GM10248 (cell line): ENCODE data around the gene P2RY10.
"Not testable (repeated sequence)": the region's sequence is repeated elsewhere in the genome, so short reads cannot be mapped to it uniquely, and the experiment has no call there.

Experiments
- CTCF ChIA-PET: fragments of 300-600 bp; sonication (Branson Sonifier 250); formaldehyde crosslinking; extraction: SDS; loops from one replicate; lab custom pipeline; 2021; ENCODE audit warnings: antibody characterized with exemption; lab: Yijun Ruan, JAX
- POLR2A ChIA-PET: fragments of 350-650 bp; sonication (Branson Sonifier 250); formaldehyde crosslinking; extraction: SDS; loops from one replicate; lab custom pipeline; 2020; ENCODE audit warnings: antibody characterized with exemption; lab: Yijun Ruan, JAX
- DNase-seq: peaks from one replicate; pipeline ENCODE4 v3.0.0; 2012; ENCODE audit errors: extremely low spot score
- CTCF ChIP-seq: IDR thresholded peaks from 2 replicates; pipeline ENCODE4 v1.5.1; 2012; ENCODE audit warnings: mild to moderate bottlenecking, low read depth; ENCODE audit errors: extremely low read depth, missing control alignments, control extremely low read depth

P2RY10 gene

DNA sequence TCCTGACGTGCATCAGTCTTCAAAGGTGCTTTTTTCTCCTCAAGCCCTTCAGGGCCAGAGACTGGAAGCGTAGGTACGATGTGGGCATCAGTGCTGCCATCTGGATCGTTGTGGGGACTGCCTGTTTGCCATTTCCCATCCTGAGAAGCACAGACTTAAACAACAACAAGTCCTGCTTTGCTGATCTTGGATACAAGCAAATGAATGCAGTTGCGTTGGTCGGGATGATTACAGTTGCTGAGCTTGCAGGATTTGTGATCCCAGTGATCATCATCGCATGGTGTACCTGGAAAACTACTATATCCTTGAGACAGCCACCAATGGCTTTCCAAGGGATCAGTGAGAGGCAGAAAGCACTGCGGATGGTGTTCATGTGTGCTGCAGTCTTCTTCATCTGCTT lies 15.7 kb downstream of the P2RY10 start:
- TF ChIP-seq CTCF = no peak
- POLR2A ChIA-PET = no interaction called here

GRCh38 chrX:78964598-78964997 lies 19.4 kb downstream of the P2RY10 start:
- TF ChIP-seq CTCF = no peak
- no peak for DNase-seq
- POLR2A ChIA-PET = no interaction called here
- CTCF ChIA-PET = interaction anchor here (1.2 to 1.5 kb wide), 3 partner anchors 9 to 147 kb away, joined by 3 to 4 read pairs (median 4); no protein-coding TSS in a partner anchor

More for the DNA sequence above, 15.7 kb downstream of the P2RY10 start:
- no peak for DNase-seq
- CTCF ChIA-PET = no interaction called here

GRCh38 chrX:78979789-78980464 lies 34.7 kb downstream of the P2RY10 start:
- no peak for TF ChIP-seq CTCF
- peak; percentile 27 for DNase-seq
- ChIA-PET POLR2A (no interaction called here), CTCF (no interaction called here)

DNA sequence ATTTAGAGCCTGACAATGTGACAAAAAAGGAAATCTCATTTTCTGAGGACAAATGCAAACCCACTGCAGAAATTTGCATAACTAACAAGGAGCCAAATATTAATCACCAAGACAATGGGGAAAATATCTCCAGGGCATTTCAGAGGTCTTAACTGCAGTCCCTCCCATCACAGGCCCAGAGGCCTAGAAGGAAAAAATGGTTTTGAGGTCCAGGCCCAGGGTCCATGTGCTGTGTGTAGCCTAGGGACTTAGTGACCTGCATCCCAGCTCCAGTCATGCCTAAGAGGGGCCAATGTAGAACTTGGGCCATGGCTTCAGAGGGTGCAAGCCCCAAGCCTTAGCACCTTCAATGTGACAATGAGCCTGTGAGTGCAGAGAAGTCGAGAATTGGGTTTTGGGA lies 44.2 kb downstream of the P2RY10 start:
- no peak for DNase-seq
- no peak for TF ChIP-seq CTCF
- CTCF ChIA-PET = no interaction called here
- POLR2A ChIA-PET = no interaction called here

- DNase-seq = no peak
- no peak for TF ChIP-seq CTCF
- ChIA-PET POLR2A (no interaction called here), CTCF (interaction anchor here (1.1 to 1.7 kb wide), 2 partner anchors 82 to 415 kb away, joined by 3 read pairs; no protein-coding TSS in a partner anchor)
Observed at GRCh38 chrX:78997870-78998558, 52.8 kb downstream of the P2RY10 start.

DNA sequence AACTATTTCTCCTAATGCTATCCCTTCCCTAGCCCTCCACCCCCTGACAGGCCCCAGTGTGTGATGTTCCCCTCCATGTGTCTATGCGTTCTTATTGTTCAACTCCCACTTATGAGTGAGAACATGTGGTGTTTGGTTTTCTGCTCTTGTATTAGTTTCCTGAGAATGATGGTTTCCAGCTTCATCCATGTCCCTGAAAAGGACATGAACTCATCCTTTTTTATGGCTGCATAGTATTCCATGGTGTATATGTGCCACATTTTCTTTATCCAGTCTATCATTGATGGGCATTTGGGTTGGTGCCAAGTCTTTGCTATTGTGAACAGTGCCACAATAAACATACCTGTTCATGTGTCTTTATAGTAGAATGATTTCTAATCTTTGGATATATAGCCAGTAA lies 62.3 kb downstream of the P2RY10 start:
- DNase-seq, POLR2A ChIA-PET, CTCF ChIA-PET: not testable (repeated sequence)
